Measurements from ENCODE around the gene DNAJC17.

DNAJC17 gene

GRCh38 chr15:40793216-40793989, 13.9 kb downstream of the DNAJC17 start:
- Histone ChIP-seq H3K9ac (ENCODE audit: low read depth in 1 of 2, low read length in 2 of 2) (peak overlapping the region; percentile 2 to 19), H3K27ac (ENCODE audit: low read depth in 2 of 2, low read length in 2 of 2) (peak overlapping the region; percentile 75 to 83), H3K4me3 (ENCODE audit: low read length in 2 of 2) (no peak overlapping the region), H3K4me1 (ENCODE audit: control insufficient read depth in 2 of 2, insufficient read depth in 2 of 2, low read length in 2 of 2) (peaks cover 20 to 38% of the 10 kb centered on the region in 2 donors), H3K36me3 (ENCODE audit: control insufficient read depth in 2 of 2, insufficient read depth in 2 of 2, low read length in 2 of 2) (peaks cover 0 to 6% of the 10 kb centered on the region in 2 donors), H3K27me3 (ENCODE audit: control insufficient read depth in 2 of 2, insufficient read depth in 2 of 2, low read length in 2 of 2) (no peaks in the 10 kb centered on the region), H3K9me3 (ENCODE audit: control insufficient read depth in 2 of 2, low read length in 2 of 2) (no peaks in the 10 kb centered on the region)

GRCh38 chr15:40792394-40792793, 14.9 kb downstream of the DNAJC17 start:
- peak overlapping the region in 1 of 2 donors; percentile 36 for H3K27ac ChIP-seq (ENCODE audit: low read depth in 2 of 2, low read length in 2 of 2)
- H3K27me3 ChIP-seq (ENCODE audit: control insufficient read depth in 2 of 2, insufficient read depth in 2 of 2, low read length in 2 of 2): no peaks in the 10 kb centered on the region
- peaks cover 28 to 46% of the 10 kb centered on the region in 2 donors for H3K4me1 ChIP-seq (ENCODE audit: control insufficient read depth in 2 of 2, insufficient read depth in 2 of 2, low read length in 2 of 2)
- H3K36me3 ChIP-seq (ENCODE audit: control insufficient read depth in 2 of 2, insufficient read depth in 2 of 2, low read length in 2 of 2): peaks cover 0 to 6% of the 10 kb centered on the region in 2 donors
- no peak overlapping the region for H3K4me3 ChIP-seq (ENCODE audit: low read length in 2 of 2)
- H3K9me3 ChIP-seq (ENCODE audit: control insufficient read depth in 2 of 2, low read length in 2 of 2): no peaks in the 10 kb centered on the region
- H3K9ac ChIP-seq (ENCODE audit: low read depth in 1 of 2, low read length in 2 of 2): no peak overlapping the region

GRCh38 chr15:40790718-40791117, 16.6 kb downstream of the DNAJC17 start:
- H3K4me3 ChIP-seq (ENCODE audit: low read length in 2 of 2): no peak overlapping the region
- H3K9me3 ChIP-seq (ENCODE audit: control insufficient read depth in 2 of 2, low read length in 2 of 2): no peaks in the 10 kb centered on the region
- no peaks in the 10 kb centered on the region for H3K27me3 ChIP-seq (ENCODE audit: control insufficient read depth in 2 of 2, insufficient read depth in 2 of 2, low read length in 2 of 2)
- H3K4me1 ChIP-seq (ENCODE audit: control insufficient read depth in 2 of 2, insufficient read depth in 2 of 2, low read length in 2 of 2): peaks cover 33 to 57% of the 10 kb centered on the region in 2 donors
- H3K36me3 ChIP-seq (ENCODE audit: control insufficient read depth in 2 of 2, insufficient read depth in 2 of 2, low read length in 2 of 2): peaks cover 0 to 6% of the 10 kb centered on the region in 2 donors
- no peak overlapping the region for H3K9ac ChIP-seq (ENCODE audit: low read depth in 1 of 2, low read length in 2 of 2)
- no peak overlapping the region for H3K27ac ChIP-seq (ENCODE audit: low read depth in 2 of 2, low read length in 2 of 2)

- H3K36me3 ChIP-seq (ENCODE audit: control insufficient read depth in 2 of 2, insufficient read depth in 2 of 2, low read length in 2 of 2): peaks cover 0 to 6% of the 10 kb centered on the region in 2 donors
- no peak overlapping the region for H3K4me3 ChIP-seq (ENCODE audit: low read length in 2 of 2)
- peaks cover 33 to 55% of the 10 kb centered on the region in 2 donors for H3K4me1 ChIP-seq (ENCODE audit: control insufficient read depth in 2 of 2, insufficient read depth in 2 of 2, low read length in 2 of 2)
- H3K27me3 ChIP-seq (ENCODE audit: control insufficient read depth in 2 of 2, insufficient read depth in 2 of 2, low read length in 2 of 2): no peaks in the 10 kb centered on the region
- H3K27ac ChIP-seq (ENCODE audit: low read depth in 2 of 2, low read length in 2 of 2): no peak overlapping the region
- H3K9me3 ChIP-seq (ENCODE audit: control insufficient read depth in 2 of 2, low read length in 2 of 2): no peaks in the 10 kb centered on the region
- no peak overlapping the region for H3K9ac ChIP-seq (ENCODE audit: low read depth in 1 of 2, low read length in 2 of 2)
These were observed 17.3 kb downstream of the DNAJC17 start for GRCh38 chr15:40789999-40790398.

- Histone ChIP-seq H3K4me1 (ENCODE audit: control insufficient read depth in 2 of 2, insufficient read depth in 2 of 2, low read length in 2 of 2) (peaks cover 32 to 55% of the 10 kb centered on the region in 2 donors), H3K27me3 (ENCODE audit: control insufficient read depth in 2 of 2, insufficient read depth in 2 of 2, low read length in 2 of 2) (no peaks in the 10 kb centered on the region), H3K4me3 (ENCODE audit: low read length in 2 of 2) (no peak overlapping the region), H3K27ac (ENCODE audit: low read depth in 2 of 2, low read length in 2 of 2) (peak overlapping the region in 1 of 2 donors; percentile 23), H3K9ac (ENCODE audit: low read depth in 1 of 2, low read length in 2 of 2) (no peak overlapping the region), H3K9me3 (ENCODE audit: control insufficient read depth in 2 of 2, low read length in 2 of 2) (no peaks in the 10 kb centered on the region), H3K36me3 (ENCODE audit: control insufficient read depth in 2 of 2, insufficient read depth in 2 of 2, low read length in 2 of 2) (peaks cover 0 to 6% of the 10 kb centered on the region in 2 donors)
These were observed 18.2 kb downstream of the DNAJC17 start for GRCh38 chr15:40789119-40789518.

- Histone ChIP-seq H3K9me3 (ENCODE audit: control insufficient read depth in 2 of 2, low read length in 2 of 2) (no peaks in the 10 kb centered on the region), H3K9ac (ENCODE audit: low read depth in 1 of 2, low read length in 2 of 2) (peak overlapping the region; percentile 17 to 62), H3K36me3 (ENCODE audit: control insufficient read depth in 2 of 2, insufficient read depth in 2 of 2, low read length in 2 of 2) (peaks cover 0 to 6% of the 10 kb centered on the region in 2 donors), H3K27me3 (ENCODE audit: control insufficient read depth in 2 of 2, insufficient read depth in 2 of 2, low read length in 2 of 2) (no peaks in the 10 kb centered on the region), H3K4me1 (ENCODE audit: control insufficient read depth in 2 of 2, insufficient read depth in 2 of 2, low read length in 2 of 2) (peaks cover 25 to 44% of the 10 kb centered on the region in 2 donors), H3K4me3 (ENCODE audit: low read length in 2 of 2) (peak overlapping the region in 1 of 2 donors; percentile 26), H3K27ac (ENCODE audit: low read depth in 2 of 2, low read length in 2 of 2) (peak overlapping the region; percentile 85 to 86)
These were observed 19.3 kb downstream of the DNAJC17 start for GRCh38 chr15:40787991-40788390.

GRCh38 chr15:40787344-40787841, 19.9 kb downstream of the DNAJC17 start:
- H3K27me3 ChIP-seq (ENCODE audit: control insufficient read depth in 2 of 2, insufficient read depth in 2 of 2, low read length in 2 of 2): no peaks in the 10 kb centered on the region
- peak overlapping the region; percentile 14 to 26 for H3K4me3 ChIP-seq (ENCODE audit: low read length in 2 of 2)
- no peaks in the 10 kb centered on the region for H3K9me3 ChIP-seq (ENCODE audit: control insufficient read depth in 2 of 2, low read length in 2 of 2)
- H3K27ac ChIP-seq (ENCODE audit: low read depth in 2 of 2, low read length in 2 of 2): peak overlapping the region; percentile 85 to 86
- H3K4me1 ChIP-seq (ENCODE audit: control insufficient read depth in 2 of 2, insufficient read depth in 2 of 2, low read length in 2 of 2): peaks cover 25 to 43% of the 10 kb centered on the region in 2 donors
- H3K9ac ChIP-seq (ENCODE audit: low read depth in 1 of 2, low read length in 2 of 2): peak overlapping the region; percentile 20 to 62
- H3K36me3 ChIP-seq (ENCODE audit: control insufficient read depth in 2 of 2, insufficient read depth in 2 of 2, low read length in 2 of 2): peaks cover 0 to 6% of the 10 kb centered on the region in 2 donors

GRCh38 chr15:40785814-40786213, 21.5 kb downstream of the DNAJC17 start:
- no peaks in the 10 kb centered on the region for H3K27me3 ChIP-seq (ENCODE audit: control insufficient read depth in 2 of 2, insufficient read depth in 2 of 2, low read length in 2 of 2)
- peaks cover 25 to 40% of the 10 kb centered on the region in 2 donors for H3K4me1 ChIP-seq (ENCODE audit: control insufficient read depth in 2 of 2, insufficient read depth in 2 of 2, low read length in 2 of 2)
- H3K9me3 ChIP-seq (ENCODE audit: control insufficient read depth in 2 of 2, low read length in 2 of 2): no peaks in the 10 kb centered on the region
- H3K27ac ChIP-seq (ENCODE audit: low read depth in 2 of 2, low read length in 2 of 2): no peak overlapping the region
- H3K36me3 ChIP-seq (ENCODE audit: control insufficient read depth in 2 of 2, insufficient read depth in 2 of 2, low read length in 2 of 2): peaks cover 0 to 3% of the 10 kb centered on the region in 2 donors
- no peak overlapping the region for H3K4me3 ChIP-seq (ENCODE audit: low read length in 2 of 2)
- H3K9ac ChIP-seq (ENCODE audit: low read depth in 1 of 2, low read length in 2 of 2): peak overlapping the region in 1 of 2 donors; percentile 42

- Histone ChIP-seq H3K27me3 (ENCODE audit: control insufficient read depth in 2 of 2, insufficient read depth in 2 of 2, low read length in 2 of 2) (no peaks in the 10 kb centered on the region), H3K36me3 (ENCODE audit: control insufficient read depth in 2 of 2, insufficient read depth in 2 of 2, low read length in 2 of 2) (peaks cover 0 to under 1% of the 10 kb centered on the region in 2 donors), H3K4me3 (ENCODE audit: low read length in 2 of 2) (no peak overlapping the region), H3K9ac (ENCODE audit: low read depth in 1 of 2, low read length in 2 of 2) (no peak overlapping the region), H3K27ac (ENCODE audit: low read depth in 2 of 2, low read length in 2 of 2) (no peak overlapping the region), H3K4me1 (ENCODE audit: control insufficient read depth in 2 of 2, insufficient read depth in 2 of 2, low read length in 2 of 2) (peaks cover 25 to 38% of the 10 kb centered on the region in 2 donors), H3K9me3 (ENCODE audit: control insufficient read depth in 2 of 2, low read length in 2 of 2) (no peaks in the 10 kb centered on the region)
These were observed 22.1 kb downstream of the DNAJC17 start for GRCh38 chr15:40785164-40785563.

- H3K4me3 ChIP-seq (ENCODE audit: low read length in 2 of 2): no peak overlapping the region
- H3K27ac ChIP-seq (ENCODE audit: low read depth in 2 of 2, low read length in 2 of 2): no peak overlapping the region
- H3K9me3 ChIP-seq (ENCODE audit: control insufficient read depth in 2 of 2, low read length in 2 of 2): no peaks in the 10 kb centered on the region
- H3K4me1 ChIP-seq (ENCODE audit: control insufficient read depth in 2 of 2, insufficient read depth in 2 of 2, low read length in 2 of 2): peaks cover 15 to 23% of the 10 kb centered on the region in 2 donors
- H3K9ac ChIP-seq (ENCODE audit: low read depth in 1 of 2, low read length in 2 of 2): no peak overlapping the region
- H3K36me3 ChIP-seq (ENCODE audit: control insufficient read depth in 2 of 2, insufficient read depth in 2 of 2, low read length in 2 of 2): peaks cover 10 to 17% of the 10 kb centered on the region in 2 donors
- no peaks in the 10 kb centered on the region for H3K27me3 ChIP-seq (ENCODE audit: control insufficient read depth in 2 of 2, insufficient read depth in 2 of 2, low read length in 2 of 2)
These were observed 24.6 kb downstream of the DNAJC17 start for GRCh38 chr15:40782609-40783227.
